HG02970 (cell line): Measurements from ENCODE around the gene PGS1.
A peak's percentile ranks its signal among the peaks of the same experiment; 100 is the strongest.

ENCODE experiments used
- ATAC-seq: cut with Tn5 transposase; IDR thresholded peaks from one replicate; pipeline ENCODE4 v1.9.1; 2021; ENCODE audit warnings: mild to moderate bottlenecking, moderate library complexity, moderate number of reproducible peaks; ENCODE audit not compliant: unreplicated experiment, low FRiP score

PGS1 gene

GRCh38 chr17:78346605-78347250, 31.7 kb upstream of the PGS1 start:
- no peak for ATAC-seq

- ATAC-seq: no peak
These were observed 31.0 kb upstream of the PGS1 start for GRCh38 chr17:78347453-78347852.

DNA sequence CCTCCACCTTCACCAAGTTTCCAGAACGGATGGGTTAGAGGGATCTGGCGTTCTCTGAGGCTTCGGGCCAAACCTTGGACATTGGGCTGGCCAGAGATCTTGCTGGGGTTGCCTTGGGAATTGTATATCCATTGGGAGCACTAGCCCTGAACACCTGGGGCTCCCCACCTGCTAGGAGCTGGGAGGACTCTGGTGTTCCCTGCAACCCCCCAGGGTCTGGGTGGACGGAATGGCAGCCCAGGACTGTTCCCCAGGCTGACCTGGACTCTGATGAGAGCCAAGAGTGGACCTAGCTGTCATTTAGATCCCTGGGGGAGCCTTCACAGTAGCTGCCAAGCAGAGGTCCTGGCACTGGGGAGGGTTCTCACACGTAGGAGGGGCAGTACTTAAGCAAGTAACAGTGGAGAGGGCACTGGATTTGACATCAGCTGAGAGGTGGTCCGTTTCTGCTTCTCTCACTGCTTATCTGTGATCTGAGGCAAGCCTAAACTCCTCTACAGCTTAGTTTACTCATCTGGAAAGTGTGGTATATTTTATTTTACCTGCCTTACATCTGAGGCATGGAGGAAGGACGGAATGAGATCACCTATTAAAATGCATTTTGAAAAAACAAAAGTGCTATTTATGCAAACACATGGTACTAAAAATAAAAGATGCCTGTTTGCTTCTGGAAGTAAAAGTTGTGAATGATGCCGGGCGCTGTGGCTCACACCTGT, 30.2 kb upstream of the PGS1 start:
- no peak for ATAC-seq

GRCh38 chr17:78349891-78350642, 28.4 kb upstream of the PGS1 start:
- no peak for ATAC-seq

- ATAC-seq: no peak
These were observed 26.9 kb upstream of the PGS1 start for GRCh38 chr17:78351449-78352006.

GRCh38 chr17:78353834-78354233, 24.6 kb upstream of the PGS1 start:
- no peak for ATAC-seq

GRCh38 chr17:78355045-78355641, 23.3 kb upstream of the PGS1 start:
- no peak for ATAC-seq

DNA sequence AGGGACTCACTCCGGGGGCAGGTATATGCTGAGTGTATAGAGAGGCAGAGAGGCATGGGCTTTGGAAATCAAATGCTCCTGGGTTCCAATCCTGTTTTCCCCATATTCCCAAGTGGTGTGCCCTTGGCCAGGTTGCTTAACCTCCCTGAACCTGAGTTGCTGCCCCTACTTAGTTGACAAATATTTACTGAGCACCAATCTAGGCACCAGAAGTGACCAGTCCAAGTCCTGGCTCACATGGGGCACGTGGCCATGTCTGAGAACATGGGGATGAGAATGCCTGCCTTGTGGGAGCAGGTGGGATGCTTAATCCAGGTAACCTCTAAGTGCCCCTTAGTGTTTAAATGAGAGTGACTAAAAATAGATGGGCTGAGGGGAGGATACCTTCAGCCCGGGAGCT, 22.7 kb upstream of the PGS1 start:
- ATAC-seq: no peak

DNA sequence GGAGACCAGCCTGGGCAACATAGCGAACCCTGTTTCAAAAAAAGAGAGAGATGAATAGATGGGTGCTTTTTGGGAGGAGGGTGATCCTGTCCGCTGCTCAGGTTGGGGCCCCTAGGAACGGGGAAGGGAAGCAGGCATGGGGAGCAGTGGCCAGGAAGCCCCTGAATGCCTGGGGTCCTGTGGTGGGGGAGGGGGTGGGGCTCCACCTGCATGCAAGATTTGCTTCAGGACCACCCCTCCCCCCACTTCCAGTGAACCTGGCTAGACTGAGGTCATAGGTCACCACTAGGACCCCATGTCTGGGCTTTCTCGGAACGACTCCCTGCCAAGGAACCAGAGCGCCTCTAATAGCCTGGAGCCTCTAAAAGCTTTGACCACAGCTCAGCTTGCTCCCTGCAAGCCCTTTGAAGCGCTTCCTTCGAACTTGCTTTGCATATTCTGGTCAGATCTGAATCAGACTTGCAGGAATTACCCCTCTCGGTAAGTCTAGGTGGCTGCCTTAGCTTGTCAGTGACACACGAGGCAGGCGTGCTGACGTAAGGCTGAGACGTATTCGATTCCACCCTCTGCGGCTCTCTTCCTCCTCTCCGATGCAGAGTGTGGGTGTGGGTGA, 22.2 kb upstream of the PGS1 start:
- peak; percentile 36 for ATAC-seq

DNA sequence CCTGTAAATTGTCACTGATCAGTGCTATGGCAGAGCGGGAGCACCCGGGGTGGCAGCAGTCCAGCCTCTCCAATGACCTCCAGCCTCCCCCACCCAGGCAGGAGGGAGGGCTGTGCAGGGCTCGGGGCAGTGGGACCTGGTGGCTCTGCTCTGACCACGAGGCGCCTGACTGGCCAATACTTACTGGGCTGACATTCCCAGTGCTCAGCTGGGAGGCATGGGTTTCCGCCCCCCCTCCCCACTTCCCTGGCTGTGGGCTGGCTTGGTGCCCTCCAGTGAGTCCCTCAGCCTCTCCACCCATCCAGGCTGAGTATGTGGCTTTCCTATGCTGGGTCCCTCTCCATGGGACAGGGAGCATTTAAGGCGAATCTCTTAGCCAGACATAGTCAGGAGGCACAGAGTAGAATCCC, 21.3 kb upstream of the PGS1 start:
- no peak for ATAC-seq

GRCh38 chr17:78357672-78358537, 20.5 kb upstream of the PGS1 start:
- no peak for ATAC-seq

DNA sequence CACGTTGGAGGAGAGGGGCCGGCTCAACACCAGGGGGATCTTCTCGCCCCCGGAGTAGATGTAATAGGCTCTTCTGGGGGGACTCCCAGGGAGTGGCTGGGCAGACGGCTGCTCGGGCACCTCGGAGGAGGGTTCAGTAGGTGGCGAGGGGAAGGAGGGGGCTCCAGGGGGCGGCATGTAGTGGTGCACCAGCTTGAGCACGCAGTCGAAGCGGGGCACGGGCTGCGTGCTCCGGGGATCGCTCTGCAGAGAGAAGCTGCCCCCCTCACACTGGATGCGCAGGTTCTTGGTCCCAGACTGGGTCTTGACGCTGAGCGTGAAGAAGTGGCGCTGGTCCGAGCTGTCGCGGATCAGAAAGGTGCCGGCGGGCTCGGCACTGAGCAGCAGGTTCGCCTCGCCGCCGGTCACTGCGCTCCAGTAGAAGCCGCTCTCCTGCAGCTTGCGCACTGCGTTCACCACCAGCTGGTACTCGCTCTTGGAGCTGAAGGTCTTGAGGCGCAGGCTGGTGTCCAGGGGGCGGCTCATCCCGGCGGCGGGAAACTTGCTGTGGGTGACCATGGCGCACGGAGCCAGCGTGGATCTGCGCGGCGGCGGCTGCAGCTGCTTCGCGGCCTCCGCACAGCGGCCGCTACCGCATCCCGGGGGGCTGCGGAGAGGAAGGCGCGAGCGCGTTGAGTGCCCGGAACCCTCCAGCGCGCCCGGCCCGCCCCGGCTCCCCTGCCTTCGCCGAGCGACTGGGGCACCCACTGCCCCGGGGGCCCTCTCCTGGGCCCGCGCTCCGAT, 19.7 kb upstream of the PGS1 start:
- ATAC-seq: no peak

GRCh38 chr17:78359321-78359996, 19.0 kb upstream of the PGS1 start:
- peak; percentile 4 for ATAC-seq

- ATAC-seq: peak; percentile 50
These were observed 18.5 kb upstream of the PGS1 start, which contains the start of gene SOCS3 for GRCh38 chr17:78359997-78360370. SOCS3 (minus strand) TSS chr17:78360077; CDS start chr17:78359095, 982 bp downstream.

DNA sequence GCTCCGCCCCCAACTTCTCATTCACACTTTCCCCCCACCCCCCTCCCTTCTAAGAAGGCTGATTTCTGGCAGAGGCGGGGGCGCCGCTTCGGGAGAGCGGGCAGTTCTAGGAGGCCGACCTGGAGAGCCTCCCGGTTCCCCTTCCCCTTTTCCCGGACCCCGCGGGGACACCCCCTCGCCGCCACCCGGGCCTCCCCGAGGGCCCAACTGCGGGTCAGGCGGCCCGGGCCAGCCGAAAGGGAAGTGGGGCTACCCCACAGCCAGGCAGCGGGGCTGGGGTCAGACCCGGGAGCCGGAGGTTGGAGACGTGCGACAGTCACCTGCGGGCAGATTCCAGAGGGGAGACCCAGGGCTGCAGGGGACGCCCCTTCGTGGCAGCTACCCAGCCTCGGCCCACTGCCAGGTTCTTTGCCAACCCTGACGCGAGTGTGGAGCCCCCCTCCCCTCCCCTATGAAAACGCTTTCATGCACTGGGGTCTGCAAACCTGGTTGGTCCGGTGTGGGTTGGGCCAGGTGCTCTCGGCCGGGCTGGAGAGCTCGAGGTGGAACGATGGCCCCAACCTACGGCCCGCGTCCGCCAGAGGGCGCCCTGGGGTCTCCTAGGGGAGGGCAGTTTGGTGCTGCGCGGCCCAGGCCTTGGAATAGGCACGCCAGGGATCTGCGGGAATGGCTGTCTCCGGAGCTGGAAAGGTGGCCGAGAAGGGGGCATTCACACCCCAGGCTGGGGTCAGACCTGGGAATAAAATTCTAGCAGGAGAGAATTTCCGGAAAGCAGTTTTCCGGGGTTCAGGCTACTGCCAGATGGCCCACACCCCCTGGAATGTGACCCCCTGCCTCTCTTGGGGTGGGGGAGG, 17.9 kb upstream of the PGS1 start:
- ATAC-seq: peak; percentile 16

DNA sequence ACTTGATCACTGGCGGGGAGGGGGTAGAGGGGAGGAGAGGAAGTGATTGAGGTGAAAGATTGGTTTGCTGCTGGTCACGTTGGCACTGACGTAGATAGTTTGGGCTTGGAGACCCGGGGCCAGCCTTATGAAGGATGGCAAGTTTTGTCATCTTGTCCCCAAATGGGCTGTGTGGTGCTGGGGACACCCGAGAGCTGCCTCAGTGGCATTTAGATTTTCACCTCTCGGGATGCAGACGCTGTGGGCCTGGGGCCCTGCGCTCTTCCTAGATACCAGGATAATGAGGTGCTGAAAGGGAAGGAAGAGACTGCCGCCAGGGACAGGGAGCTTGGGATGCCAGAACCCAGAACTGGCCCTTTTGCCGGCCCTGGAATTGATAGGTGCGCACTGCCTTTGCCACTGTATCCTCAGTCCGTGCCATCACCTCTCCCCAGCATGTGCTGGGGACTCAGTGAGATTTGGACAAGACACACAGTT, 17.2 kb upstream of the PGS1 start:
- ATAC-seq: no peak

DNA sequence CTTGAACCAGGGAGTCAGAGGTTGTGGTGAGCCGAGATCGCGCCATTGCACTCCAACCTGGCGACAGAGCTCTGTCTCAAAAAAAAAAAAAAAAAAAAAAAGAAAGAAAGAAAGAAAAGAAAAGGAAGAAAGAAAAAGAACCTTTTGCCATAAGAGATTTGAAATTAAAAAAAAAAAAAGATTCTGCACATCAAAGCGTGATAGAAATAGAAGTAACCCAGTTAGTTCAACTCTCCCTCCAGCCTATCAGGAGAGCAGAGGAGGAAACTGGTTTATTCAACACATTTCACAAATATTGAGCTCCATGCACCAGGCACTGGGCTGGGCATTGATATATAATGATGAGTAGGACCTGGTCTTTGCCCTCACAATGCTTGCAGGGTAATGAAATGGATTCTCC, 16.2 kb upstream of the PGS1 start:
- ATAC-seq: no peak
